ENCODE measurements around the gene SCO2. TPM values are rescaled to one million over a fixed set of nuclear protein-coding genes. Genes with fewer than 3 reads are reported as not detected.

SCO2 gene
- total and polyA plus RNA-seq, 2 experiments from 2014 or later = 10.5 TPM; not detected in 1

- H3K4me3 ChIP-seq = peak overlapping the region; percentile 63
- peak overlapping the region; percentile 80 for H3K27ac ChIP-seq
- peaks cover 10% of the 10 kb centered on the region for H3K4me1 ChIP-seq (ENCODE audit: low read depth)
- TF ChIP-seq CTCF (IDR thresholded peaks at IDR 0.05; ENCODE audit: low read depth, low read length) = no peak
- DNase-seq (ENCODE audit: low read depth in 1 of 2, low spot score in 1 of 2) = peak; percentile 54 to 67
- H3K36me3 ChIP-seq = peaks cover 7% of the 10 kb centered on the region
- H3K27me3 ChIP-seq = peaks cover 27% of the 10 kb centered on the region
- no peaks in the 10 kb centered on the region for H3K9me3 ChIP-seq (ENCODE audit: low read depth)
Measured at GRCh38 chr22:50526834-50527801, 1.7 kb upstream of the SCO2 start.

DNA sequence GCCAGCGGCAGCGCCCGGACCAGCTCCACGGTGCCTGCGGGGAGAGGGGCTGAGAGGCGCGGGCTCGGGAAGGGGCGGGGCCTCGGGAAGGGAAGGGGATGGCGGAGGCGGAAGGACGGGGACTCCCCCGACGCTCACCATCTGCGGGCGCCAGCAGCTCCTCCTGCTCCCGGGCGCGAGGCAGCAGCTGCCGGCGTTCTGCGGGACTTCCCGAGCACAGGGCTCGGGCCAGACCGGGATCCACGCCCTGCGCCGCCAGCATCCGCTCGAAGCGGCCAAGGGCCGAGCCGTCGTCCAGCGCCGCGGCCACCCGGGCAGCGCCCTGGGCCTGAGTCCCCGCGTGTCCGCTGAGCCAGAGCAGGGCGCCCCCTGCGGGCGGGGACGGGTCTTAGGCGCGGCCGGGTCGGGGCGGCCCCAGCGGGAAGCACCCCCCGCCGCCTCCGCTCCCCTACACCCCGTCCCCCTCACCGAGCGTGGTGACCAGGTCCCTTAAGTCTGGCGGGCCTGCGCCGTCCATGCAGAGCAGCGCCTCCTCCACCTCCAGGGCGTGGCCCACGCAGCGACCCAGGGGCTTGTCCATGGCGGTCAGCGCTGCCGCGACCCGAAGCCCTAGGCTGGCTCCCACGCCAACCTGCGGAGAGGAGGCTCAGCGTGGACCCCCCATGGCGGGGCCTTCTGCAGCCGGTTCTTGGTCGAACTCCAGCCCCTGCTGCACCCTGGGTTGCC, 873 bp upstream of the SCO2 start:
- H3K9me3 ChIP-seq (ENCODE audit: low read depth) = no peaks in the 10 kb centered on the region
- peaks cover 10% of the 10 kb centered on the region for H3K4me1 ChIP-seq (ENCODE audit: low read depth)
- peak overlapping the region; percentile 63 for H3K4me3 ChIP-seq
- TF ChIP-seq CTCF (IDR thresholded peaks at IDR 0.05; ENCODE audit: low read depth, low read length) = peak; percentile 41
- peaks cover 20% of the 10 kb centered on the region for H3K27me3 ChIP-seq
- peaks cover 9% of the 10 kb centered on the region for H3K36me3 ChIP-seq
- H3K27ac ChIP-seq = peak overlapping the region; percentile 80
- peak; percentile 82 to 84 for DNase-seq (ENCODE audit: low read depth in 1 of 2, low spot score in 1 of 2)

DNA sequence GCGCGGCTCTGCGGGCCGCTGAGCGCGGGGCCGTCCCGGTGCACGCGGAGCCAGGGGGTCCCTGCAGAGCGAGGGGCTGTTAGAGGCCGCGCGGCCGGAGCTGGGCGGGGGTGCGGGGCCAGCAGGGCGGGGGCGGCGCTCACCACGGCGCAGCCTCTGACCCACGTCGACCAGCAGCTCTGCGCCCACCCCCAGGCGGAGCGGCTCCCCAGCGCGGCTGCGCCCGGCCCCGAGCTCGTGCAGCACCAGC, 385 bp upstream of the SCO2 start:
- peaks cover 10% of the 10 kb centered on the region for H3K4me1 ChIP-seq (ENCODE audit: low read depth)
- no peak for DNase-seq (ENCODE audit: low read depth in 1 of 2, low spot score in 1 of 2)
- peaks cover 9% of the 10 kb centered on the region for H3K36me3 ChIP-seq
- peaks cover 15% of the 10 kb centered on the region for H3K27me3 ChIP-seq
- H3K4me3 ChIP-seq = peak overlapping the region; percentile 63
- H3K27ac ChIP-seq = peak overlapping the region; percentile 80
- no peaks in the 10 kb centered on the region for H3K9me3 ChIP-seq (ENCODE audit: low read depth)
- no peak for TF ChIP-seq CTCF (IDR thresholded peaks at IDR 0.05; ENCODE audit: low read depth, low read length)

GRCh38 chr22:50524676-50525103, 708 bp downstream of the SCO2 start:
- Histone ChIP-seq H3K9me3 (ENCODE audit: low read depth) (no peaks in the 10 kb centered on the region), H3K4me3 (peak overlapping the region; percentile 63), H3K36me3 (peaks cover 9% of the 10 kb centered on the region), H3K27me3 (peaks cover 4% of the 10 kb centered on the region), H3K4me1 (ENCODE audit: low read depth) (peaks cover 10% of the 10 kb centered on the region), H3K27ac (peak overlapping the region; percentile 77)
- TF ChIP-seq CTCF (IDR thresholded peaks at IDR 0.05; ENCODE audit: low read depth, low read length) = no peak
- DNase-seq (ENCODE audit: low read depth in 1 of 2, low spot score in 1 of 2) = no peak

- no peaks in the 10 kb centered on the region for H3K9me3 ChIP-seq (ENCODE audit: low read depth)
- H3K36me3 ChIP-seq = peaks cover 12% of the 10 kb centered on the region
- no peak overlapping the region for H3K27ac ChIP-seq
- no peak for TF ChIP-seq CTCF (IDR thresholded peaks at IDR 0.05; ENCODE audit: low read depth, low read length)
- H3K4me1 ChIP-seq (ENCODE audit: low read depth) = peaks cover 10% of the 10 kb centered on the region
- DNase-seq (ENCODE audit: low read depth in 1 of 2, low spot score in 1 of 2) = no peak
- H3K27me3 ChIP-seq = no peaks in the 10 kb centered on the region
- peak overlapping the region; percentile 63 for H3K4me3 ChIP-seq
Measured at GRCh38 chr22:50523806-50524675, 1.4 kb downstream of the SCO2 start.
